Liver (tissue), 9 donors: ENCODE measurements around the gene AMPD1. TPM values are rescaled to one million over a fixed set of nuclear protein-coding genes. Genes with fewer than 3 reads are reported as not detected.

Experiments
- DNase-seq: peaks from one replicate; pipeline ENCODE4 v3.0.0-alpha.2; 2017; ENCODE audit warnings: low spot score
- H3K27ac ChIP-seq, 2 donors: one replicate each; pipeline ENCODE4 v1.7.0; 2013; ENCODE audit warnings: inconsistent platforms in 2 of 2, low read length in 2 of 2, control low read depth in 1 of 2, low read depth in 1 of 2, mild to moderate bottlenecking in 1 of 2
- H3K27me3 ChIP-seq, 4 donors: one replicate each; pipeline versions ENCODE4 v1.6.1 to v1.7.0; 2013; ENCODE audit warnings: low read length in 3 of 4, inconsistent platforms in 1 of 4, mild to moderate bottlenecking in 1 of 4, moderate library complexity in 1 of 4; ENCODE audit not compliant: control insufficient read depth in 4 of 4, insufficient read depth in 4 of 4
- H3K36me3 ChIP-seq, 4 donors: one replicate each; pipeline versions ENCODE4 v1.6.1 to v1.7.0; 2013; ENCODE audit warnings: low read length in 3 of 4, mild to moderate bottlenecking in 3 of 4, low read depth in 1 of 4, moderate library complexity in 1 of 4; ENCODE audit not compliant: control insufficient read depth in 4 of 4, insufficient read depth in 3 of 4
- H3K4me1 ChIP-seq, 4 donors: one replicate each; pipeline versions ENCODE4 v1.6.1 to v1.7.0; 2013; ENCODE audit warnings: low read length in 3 of 4, mild to moderate bottlenecking in 3 of 4, moderate library complexity in 1 of 4; ENCODE audit not compliant: control insufficient read depth in 4 of 4, insufficient read depth in 4 of 4
- H3K4me3 ChIP-seq, 3 donors: one replicate each; pipeline versions ENCODE4 v1.6.1 to v1.7.0; 2013; ENCODE audit warnings: low read length in 3 of 3, control low read depth in 1 of 3, low read depth in 1 of 3, mild to moderate bottlenecking in 1 of 3
- H3K9ac ChIP-seq, 2 donors: one replicate each; pipeline ENCODE4 v1.7.0; 2013; ENCODE audit warnings: low read length in 2 of 2, mild to moderate bottlenecking in 2 of 2, moderate library complexity in 2 of 2, control low read depth in 1 of 2, low read depth in 1 of 2
- H3K9me3 ChIP-seq, 4 donors: one replicate each; pipeline versions ENCODE4 v1.6.1 to v1.7.0; 2013; ENCODE audit warnings: low read length in 3 of 4; ENCODE audit not compliant: control insufficient read depth in 4 of 4
- ATF3 ChIP-seq: IDR thresholded peaks from 2 replicates; pipeline ENCODE4 v1.6.1; 2016; ENCODE audit warnings: antibody characterized with exemption
- CTCF ChIP-seq: fragments of 150-350 bp; IDR thresholded peaks from 2 replicates; pipeline ENCODE4 v1.5.1; 2017; ENCODE audit warnings: improper control_type of control experiment, low read depth, low read length; ENCODE audit not compliant: missing input control
- EGR1 ChIP-seq, 2 donors: IDR thresholded peaks; 2 replicates each; pipeline ENCODE4 v1.6.1; 2016 to 2018; ENCODE audit warnings: antibody characterized with exemption in 2 of 2, low read depth in 2 of 2
- FOXA1 ChIP-seq: IDR thresholded peaks from 2 replicates; pipeline ENCODE4 v1.6.1; 2016; ENCODE audit warnings: antibody characterized with exemption
- FOXA2 ChIP-seq: IDR thresholded peaks from 2 replicates; pipeline ENCODE4 v1.6.1; 2016; ENCODE audit warnings: antibody characterized with exemption
- GABPA ChIP-seq, 2 donors: IDR thresholded peaks in 1 of 2; conservative IDR thresholded peaks in 1 of 2; 2 replicates each; pipeline ENCODE4 v1.6.1; 2016; ENCODE audit warnings: antibody characterized with exemption in 2 of 2, mild to moderate bottlenecking in 1 of 2, moderate library complexity in 1 of 2
- HNF4A ChIP-seq, 2 donors: conservative IDR thresholded peaks; 2 replicates each; pipeline ENCODE4 v1.6.1; 2016; ENCODE audit warnings: antibody characterized with exemption in 2 of 2, mild to moderate bottlenecking in 2 of 2
- HNF4G ChIP-seq: IDR thresholded peaks from 2 replicates; pipeline ENCODE4 v1.6.1; 2016; ENCODE audit warnings: antibody characterized with exemption
- MAX ChIP-seq: IDR thresholded peaks from 2 replicates; pipeline ENCODE4 v1.6.1; 2016; ENCODE audit warnings: antibody characterized with exemption
- RAD21 ChIP-seq, 2 donors: IDR thresholded peaks; 2 replicates each; pipeline ENCODE4 v1.6.1; 2016; ENCODE audit warnings: antibody characterized with exemption in 2 of 2, mild to moderate bottlenecking in 2 of 2
- SP1 ChIP-seq: IDR thresholded peaks from 2 replicates; pipeline ENCODE4 v1.6.1; 2018; ENCODE audit warnings: antibody characterized with exemption, mild to moderate bottlenecking
- TAF1 ChIP-seq: conservative IDR thresholded peaks from 2 replicates; pipeline ENCODE4 v1.6.1; 2016; ENCODE audit warnings: antibody characterized with exemption, mild to moderate bottlenecking
- YY1 ChIP-seq: IDR thresholded peaks from 2 replicates; pipeline ENCODE4 v1.6.1; 2016; ENCODE audit warnings: antibody characterized with exemption, mild to moderate bottlenecking
- WGBS: extraction: QIAGEN DNeasy Blood & Tissue Kit; methylation state at CpG from one replicate; pipeline ENCODE4 v1.1.7; 2013; 5-methylcytosine and 5-hydroxymethylcytosine counted together
- polyA plus RNA-seq, 2 donors: library from polyadenylated mRNA; stranded (reverse) in 1 of 2; unstranded in 1 of 2; fragments of 200-250 nt in 1 of 2; fragments of >200 nt in 1 of 2; fragmentation: Nextera tagmentation in 1 of 2; extraction: Ambion mirVana in 1 of 2; gene quantifications; one replicate each; pipeline versions ENCODE4 v1.2.1 to v1.2.3, GENCODE V29; 2013 to 2015
- total RNA-seq, 2 donors: library from RNA; depleted of rRNA; stranded (reverse); fragments of >200 nt; gene quantifications; one replicate each; pipeline ENCODE4 v1.2.3, GENCODE V29; 2014
- TF ChIP-seq, protein P1 (sequence below): IDR thresholded peaks from 2 replicates; pipeline ENCODE4 v1.6.1; 2016; ENCODE audit warnings: antibody characterized with exemption, mild to moderate bottlenecking
- donor health status: healthy.
- donor health status: healthy.
- donor health status: healthy.
- donor health status: healthy.
- donor health status: healthy.

AMPD1 gene
- total and polyA plus RNA-seq, 4 donors: 0.03 TPM; not detected in 3

- H3K4me3 ChIP-seq: no peak overlapping the region
- no peak overlapping the region for H3K27ac ChIP-seq
- 58% methylated on average over 2 of the region's 2 CpGs for WGBS
- H3K9me3 ChIP-seq: no peaks in the 10 kb centered on the region
- no peak for DNase-seq
- peak; percentile 8 to 19 for TF ChIP-seq HNF4A (conservative IDR thresholded peaks at IDR 0.05)
- no peak for TF ChIP-seq CTCF
- TF ChIP-seq EGR1 (IDR thresholded peaks at IDR 0.05; ENCODE audit: low read depth in 2 of 2): no peak
- no peak overlapping the region for H3K9ac ChIP-seq
- no peaks in the 10 kb centered on the region for H3K27me3 ChIP-seq
- no peaks in the 10 kb centered on the region for H3K4me1 ChIP-seq
- H3K36me3 ChIP-seq: no peaks in the 10 kb centered on the region
These were observed 43.5 kb downstream of the AMPD1 start for GRCh38 chr1:114651893-114652292.

- Histone ChIP-seq H3K4me1 (no peaks in the 10 kb centered on the region), H3K9ac (no peak overlapping the region), H3K27me3 (no peaks in the 10 kb centered on the region), H3K9me3 (no peaks in the 10 kb centered on the region), H3K27ac (no peak overlapping the region), H3K4me3 (no peak overlapping the region), H3K36me3 (no peaks in the 10 kb centered on the region)
- DNase-seq: no peak
- TF ChIP-seq HNF4A (conservative IDR thresholded peaks at IDR 0.05) (no peak), GABPA (IDR thresholded peaks at IDR 0.05 in 1 of 2, conservative IDR thresholded peaks at IDR 0.05 in 1 of 2) (no peak), EGR1 (IDR thresholded peaks at IDR 0.05; ENCODE audit: low read depth in 2 of 2) (no peak), MAX (no peak), SP1 (no peak), HNF4G (no peak), TAF1 (no peak), CTCF (no peak), YY1 (no peak), ATF3 (no peak), FOXA1 (no peak), RAD21 (IDR thresholded peaks at IDR 0.05) (no peak), FOXA2 (no peak)
- TF ChIP-seq, protein P1, sequence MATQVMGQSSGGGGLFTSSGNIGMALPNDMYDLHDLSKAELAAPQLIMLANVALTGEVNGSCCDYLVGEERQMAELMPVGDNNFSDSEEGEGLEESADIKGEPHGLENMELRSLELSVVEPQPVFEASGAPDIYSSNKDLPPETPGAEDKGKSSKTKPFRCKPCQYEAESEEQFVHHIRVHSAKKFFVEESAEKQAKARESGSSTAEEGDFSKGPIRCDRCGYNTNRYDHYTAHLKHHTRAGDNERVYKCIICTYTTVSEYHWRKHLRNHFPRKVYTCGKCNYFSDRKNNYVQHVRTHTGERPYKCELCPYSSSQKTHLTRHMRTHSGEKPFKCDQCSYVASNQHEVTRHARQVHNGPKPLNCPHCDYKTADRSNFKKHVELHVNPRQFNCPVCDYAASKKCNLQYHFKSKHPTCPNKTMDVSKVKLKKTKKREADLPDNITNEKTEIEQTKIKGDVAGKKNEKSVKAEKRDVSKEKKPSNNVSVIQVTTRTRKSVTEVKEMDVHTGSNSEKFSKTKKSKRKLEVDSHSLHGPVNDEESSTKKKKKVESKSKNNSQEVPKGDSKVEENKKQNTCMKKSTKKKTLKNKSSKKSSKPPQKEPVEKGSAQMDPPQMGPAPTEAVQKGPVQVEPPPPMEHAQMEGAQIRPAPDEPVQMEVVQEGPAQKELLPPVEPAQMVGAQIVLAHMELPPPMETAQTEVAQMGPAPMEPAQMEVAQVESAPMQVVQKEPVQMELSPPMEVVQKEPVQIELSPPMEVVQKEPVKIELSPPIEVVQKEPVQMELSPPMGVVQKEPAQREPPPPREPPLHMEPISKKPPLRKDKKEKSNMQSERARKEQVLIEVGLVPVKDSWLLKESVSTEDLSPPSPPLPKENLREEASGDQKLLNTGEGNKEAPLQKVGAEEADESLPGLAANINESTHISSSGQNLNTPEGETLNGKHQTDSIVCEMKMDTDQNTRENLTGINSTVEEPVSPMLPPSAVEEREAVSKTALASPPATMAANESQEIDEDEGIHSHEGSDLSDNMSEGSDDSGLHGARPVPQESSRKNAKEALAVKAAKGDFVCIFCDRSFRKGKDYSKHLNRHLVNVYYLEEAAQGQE: no peak
- WGBS: 97% methylated on average over 1 of the region's 1 CpG
These were observed 46.8 kb downstream of the AMPD1 start for GRCh38 chr1:114648503-114648902.
